ENCODE data around the gene PARD3B. TPM values are rescaled to one million over a fixed set of nuclear protein-coding genes. Genes with fewer than 3 reads are reported as not detected.
A peak's percentile ranks its signal among the peaks of the same experiment; 100 is the strongest.

The PARD3B gene
- total RNA-seq, 1 donor from 2014 or later: 18.4 TPM

DNA sequence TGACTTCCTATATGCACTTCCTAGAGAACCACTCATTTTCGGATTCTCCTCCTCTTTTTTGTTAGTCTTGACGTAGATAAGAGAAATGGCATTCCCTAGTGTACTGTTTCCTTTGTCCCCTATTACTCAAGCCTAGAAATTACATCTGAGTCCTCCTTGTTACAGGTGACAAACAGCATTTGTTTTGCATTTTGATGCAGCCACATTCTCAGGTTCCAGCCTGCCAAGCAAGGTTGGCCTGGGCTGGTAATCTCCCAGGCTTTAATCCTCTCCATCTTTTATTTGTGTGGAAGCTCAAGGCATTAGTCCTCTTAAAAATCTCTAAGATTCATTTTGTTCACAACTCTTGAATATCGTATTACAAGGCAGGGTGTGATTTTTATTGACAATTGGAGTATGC, 819.0 kb downstream of the PARD3B start:
- DNase-seq (ENCODE audit: low read depth, low spot score): no peak
- no peaks in the 10 kb centered on the region for H3K36me3 Mint-ChIP-seq (ENCODE audit: low read depth)
- H3K4me1 Mint-ChIP-seq: peaks cover 10% of the 10 kb centered on the region
- H3K27me3 Mint-ChIP-seq (ENCODE audit: low read depth): no peaks in the 10 kb centered on the region
- H3K4me3 Mint-ChIP-seq: no peak overlapping the region
- H3K27ac Mint-ChIP-seq (ENCODE audit: unreplicated experiment): no peak overlapping the region
- TF ChIP-seq, protein P1, sequence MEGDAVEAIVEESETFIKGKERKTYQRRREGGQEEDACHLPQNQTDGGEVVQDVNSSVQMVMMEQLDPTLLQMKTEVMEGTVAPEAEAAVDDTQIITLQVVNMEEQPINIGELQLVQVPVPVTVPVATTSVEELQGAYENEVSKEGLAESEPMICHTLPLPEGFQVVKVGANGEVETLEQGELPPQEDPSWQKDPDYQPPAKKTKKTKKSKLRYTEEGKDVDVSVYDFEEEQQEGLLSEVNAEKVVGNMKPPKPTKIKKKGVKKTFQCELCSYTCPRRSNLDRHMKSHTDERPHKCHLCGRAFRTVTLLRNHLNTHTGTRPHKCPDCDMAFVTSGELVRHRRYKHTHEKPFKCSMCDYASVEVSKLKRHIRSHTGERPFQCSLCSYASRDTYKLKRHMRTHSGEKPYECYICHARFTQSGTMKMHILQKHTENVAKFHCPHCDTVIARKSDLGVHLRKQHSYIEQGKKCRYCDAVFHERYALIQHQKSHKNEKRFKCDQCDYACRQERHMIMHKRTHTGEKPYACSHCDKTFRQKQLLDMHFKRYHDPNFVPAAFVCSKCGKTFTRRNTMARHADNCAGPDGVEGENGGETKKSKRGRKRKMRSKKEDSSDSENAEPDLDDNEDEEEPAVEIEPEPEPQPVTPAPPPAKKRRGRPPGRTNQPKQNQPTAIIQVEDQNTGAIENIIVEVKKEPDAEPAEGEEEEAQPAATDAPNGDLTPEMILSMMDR (conservative IDR thresholded peaks at IDR 0.05): no peak
- H3K9me3 Mint-ChIP-seq: no peaks in the 10 kb centered on the region

DNA sequence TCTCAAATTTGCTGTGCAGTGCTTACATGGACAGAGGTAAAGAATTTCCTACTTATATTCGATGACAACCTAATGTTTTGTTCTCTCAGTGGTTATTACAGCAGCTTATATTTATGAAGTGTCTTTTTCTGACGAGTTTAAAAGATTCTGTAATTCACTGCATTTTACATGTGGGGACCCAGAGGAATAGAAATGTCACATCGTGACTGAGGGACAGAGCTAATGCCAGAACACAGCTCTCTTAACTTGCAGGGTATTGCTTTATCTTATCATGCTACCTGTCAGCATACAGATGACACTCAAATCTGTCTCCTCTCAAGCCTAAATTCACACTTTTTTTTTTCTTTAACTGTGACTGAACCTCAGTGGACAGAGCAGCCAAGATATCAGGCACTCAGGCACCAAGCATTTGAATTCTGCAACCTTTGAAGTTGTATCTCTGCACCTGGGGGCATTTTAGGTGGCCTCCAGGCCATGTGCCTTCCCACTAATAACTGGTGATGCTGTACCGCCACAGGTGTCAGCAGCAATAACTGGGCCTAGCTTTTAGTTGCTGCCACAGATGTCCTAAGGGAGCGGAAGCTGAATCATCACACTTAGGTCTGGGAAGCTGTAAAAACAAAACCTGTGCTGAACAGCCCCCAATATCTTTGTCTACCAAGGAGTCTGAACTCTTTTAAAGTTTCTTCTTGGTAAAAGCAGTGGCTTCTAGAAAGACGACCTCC, 821.2 kb downstream of the PARD3B start:
- TF ChIP-seq, protein P1 (conservative IDR thresholded peaks at IDR 0.05): no peak
- Mint-ChIP-seq H3K36me3 (ENCODE audit: low read depth) (no peaks in the 10 kb centered on the region), H3K9me3 (no peaks in the 10 kb centered on the region), H3K4me3 (no peak overlapping the region), H3K4me1 (peaks cover 6% of the 10 kb centered on the region), H3K27ac (ENCODE audit: unreplicated experiment) (no peak overlapping the region), H3K27me3 (ENCODE audit: low read depth) (no peaks in the 10 kb centered on the region)
- DNase-seq (ENCODE audit: low read depth, low spot score): no peak

DNA sequence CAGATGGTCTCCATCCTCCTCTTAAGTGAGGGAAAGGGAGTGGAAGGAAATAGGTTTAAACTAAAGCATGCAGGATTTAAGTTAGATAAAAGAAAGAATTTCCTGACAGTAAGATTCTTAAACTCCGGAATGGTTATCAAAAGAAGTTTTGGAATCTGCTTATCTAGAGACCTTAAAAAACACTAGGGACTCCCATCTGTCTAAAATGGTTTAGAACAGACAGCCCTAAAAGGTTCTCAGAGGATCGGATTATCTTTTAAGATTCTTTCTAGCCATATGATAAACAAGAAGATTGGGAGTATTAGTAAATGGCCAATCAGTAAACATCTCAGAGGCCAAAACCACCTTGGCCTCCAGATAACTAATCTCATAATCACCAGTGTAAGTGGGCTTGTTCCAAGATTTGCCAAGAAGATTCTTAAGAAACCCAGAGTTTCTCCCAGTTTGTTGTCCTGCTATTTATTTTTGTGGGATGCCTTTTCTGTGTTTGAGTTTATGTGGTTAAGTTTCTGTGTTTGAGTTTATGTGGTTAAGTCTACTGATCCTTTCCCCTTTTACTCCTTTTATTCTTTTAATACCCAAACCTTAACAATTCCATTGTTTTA, 822.2 kb downstream of the PARD3B start:
- DNase-seq (ENCODE audit: low read depth, low spot score): no peak
- Mint-ChIP-seq H3K4me1 (peaks cover 6% of the 10 kb centered on the region), H3K4me3 (no peak overlapping the region), H3K9me3 (no peaks in the 10 kb centered on the region), H3K36me3 (ENCODE audit: low read depth) (no peaks in the 10 kb centered on the region), H3K27ac (ENCODE audit: unreplicated experiment) (peak overlapping the region; percentile 20), H3K27me3 (ENCODE audit: low read depth) (no peaks in the 10 kb centered on the region)
- TF ChIP-seq, protein P1 (conservative IDR thresholded peaks at IDR 0.05): no peak

DNA sequence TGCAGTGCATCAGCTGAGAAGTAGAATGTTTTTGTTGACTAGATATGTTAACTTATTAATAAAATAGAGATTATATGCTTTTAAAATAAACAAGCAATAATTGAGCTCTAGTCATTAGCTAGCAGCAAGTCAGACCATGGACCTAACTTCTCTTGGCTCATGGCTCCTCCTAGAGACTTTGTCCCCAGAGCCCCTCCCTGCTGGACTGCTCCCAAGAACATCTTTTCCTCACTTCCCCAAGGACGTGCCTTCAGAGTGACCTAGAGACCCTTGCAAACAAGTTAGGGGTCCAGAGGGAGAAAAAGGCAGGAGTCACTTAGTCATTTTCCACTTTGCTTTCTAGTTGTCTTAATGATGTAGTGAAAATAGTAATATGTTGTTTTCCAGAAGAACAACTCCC, 824.5 kb downstream of the PARD3B start:
- DNase-seq (ENCODE audit: low read depth, low spot score): no peak
- no peak overlapping the region for H3K27ac Mint-ChIP-seq (ENCODE audit: unreplicated experiment)
- no peak overlapping the region for H3K4me3 Mint-ChIP-seq
- H3K9me3 Mint-ChIP-seq: peaks cover 2% of the 10 kb centered on the region
- peaks cover 3% of the 10 kb centered on the region for H3K36me3 Mint-ChIP-seq (ENCODE audit: low read depth)
- TF ChIP-seq, protein P1 (conservative IDR thresholded peaks at IDR 0.05): no peak
- H3K27me3 Mint-ChIP-seq (ENCODE audit: low read depth): no peaks in the 10 kb centered on the region
- H3K4me1 Mint-ChIP-seq: no peaks in the 10 kb centered on the region

DNA sequence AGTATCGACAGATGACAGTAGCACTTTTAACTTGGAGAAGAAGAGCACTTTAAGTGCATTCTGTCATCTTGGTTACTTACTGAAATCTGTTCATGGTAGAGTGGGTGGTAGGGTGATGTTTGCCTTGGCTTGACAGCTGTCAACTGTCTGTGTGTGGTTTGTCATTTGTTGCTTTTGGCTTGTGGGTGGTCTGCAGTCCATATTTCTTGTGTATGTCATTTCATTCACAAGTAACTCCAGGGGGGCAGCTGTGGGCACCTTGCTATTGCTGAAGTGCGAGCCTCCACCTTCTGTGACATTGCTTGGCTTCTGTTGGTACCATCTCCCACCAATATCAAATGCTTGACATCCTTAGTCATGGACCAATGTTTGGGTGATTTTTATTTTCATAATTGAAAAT, 825.5 kb downstream of the PARD3B start:
- Mint-ChIP-seq H3K27ac (ENCODE audit: unreplicated experiment) (no peak overlapping the region), H3K27me3 (ENCODE audit: low read depth) (no peaks in the 10 kb centered on the region), H3K4me3 (no peak overlapping the region), H3K4me1 (peaks cover 4% of the 10 kb centered on the region), H3K36me3 (ENCODE audit: low read depth) (peaks cover 3% of the 10 kb centered on the region), H3K9me3 (peaks cover 2% of the 10 kb centered on the region)
- DNase-seq (ENCODE audit: low read depth, low spot score): no peak
- TF ChIP-seq, protein P1 (conservative IDR thresholded peaks at IDR 0.05): no peak

Measured in neural crest cell (in vitro differentiated cells).